CD4-positive, alpha-beta T cell treated with Interleukin-2 at 100 ng/mL for 4 hours (primary cell): ENCODE measurements around the gene MAST4.

ENCODE experiments used
- DNase-seq: peaks from one replicate; pipeline ENCODE4 v3.0.0-alpha.2; 2020; ENCODE audit warnings: low spot score

The MAST4 gene

DNA sequence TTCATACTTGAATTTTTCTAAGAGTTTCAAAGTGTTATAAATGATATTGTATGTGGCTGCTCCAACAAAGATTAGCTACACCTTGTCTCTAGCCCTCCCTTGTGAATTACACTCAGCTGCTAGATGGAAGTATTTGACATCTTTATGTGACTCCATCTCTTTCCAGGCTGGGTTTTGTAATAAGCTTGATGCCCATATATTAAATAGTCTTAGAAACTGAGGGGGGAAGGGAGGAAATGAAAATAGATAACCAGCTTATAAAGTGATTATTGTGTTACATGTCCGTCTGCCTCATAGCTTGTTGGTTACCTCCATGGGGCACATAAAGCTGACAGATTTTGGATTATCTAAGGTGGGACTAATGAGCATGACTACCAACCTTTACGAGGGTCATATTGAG lies 537.0 kb downstream of the MAST4 start:
- no peak for DNase-seq

DNA sequence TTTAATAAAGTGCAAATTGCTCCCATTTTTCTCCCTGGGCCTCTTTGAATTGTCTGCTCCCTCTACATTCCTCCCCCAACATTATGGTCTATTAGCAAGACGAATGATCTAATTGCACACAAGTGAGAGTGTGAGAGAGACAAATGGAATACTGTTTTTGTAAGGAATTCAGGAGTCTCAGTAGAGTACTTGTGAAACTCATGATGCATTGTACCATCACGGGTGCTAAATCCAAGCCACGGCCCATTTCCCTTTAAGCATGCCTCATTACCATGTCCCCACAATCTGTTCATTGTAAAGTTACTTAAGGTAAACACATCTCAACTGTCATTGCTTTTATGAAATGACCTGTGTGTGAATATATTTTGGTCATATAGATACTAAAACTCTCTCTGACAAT lies 537.6 kb downstream of the MAST4 start:
- no peak for DNase-seq

DNA sequence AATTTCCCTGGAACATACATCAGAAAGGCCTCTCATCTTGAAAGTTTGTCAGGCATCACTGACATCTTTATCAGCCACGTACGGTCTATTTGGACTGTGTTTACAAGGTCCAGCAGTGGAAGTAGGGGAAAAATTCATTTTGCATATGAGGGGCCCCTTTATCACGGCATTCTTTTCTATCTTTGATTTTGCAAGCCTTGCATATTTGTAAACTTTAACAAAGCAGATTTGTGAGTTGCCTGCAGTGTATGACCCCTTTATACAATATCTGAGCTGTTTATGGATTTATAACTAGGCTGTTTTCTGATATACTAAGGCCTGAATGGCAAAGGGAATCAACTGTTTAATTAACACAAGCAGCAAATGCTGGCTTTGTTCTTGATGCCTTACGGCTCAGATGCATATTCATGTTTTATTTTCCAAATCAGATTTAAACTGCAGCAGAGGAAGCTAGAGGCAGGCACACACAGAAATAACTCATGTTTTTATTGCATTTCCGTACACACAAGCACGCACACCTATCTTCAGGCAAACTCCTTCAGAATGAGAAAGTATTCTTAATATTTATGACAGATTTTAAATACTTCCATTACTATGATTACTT lies 539.3 kb downstream of the MAST4 start:
- DNase-seq, result no peak

DNA sequence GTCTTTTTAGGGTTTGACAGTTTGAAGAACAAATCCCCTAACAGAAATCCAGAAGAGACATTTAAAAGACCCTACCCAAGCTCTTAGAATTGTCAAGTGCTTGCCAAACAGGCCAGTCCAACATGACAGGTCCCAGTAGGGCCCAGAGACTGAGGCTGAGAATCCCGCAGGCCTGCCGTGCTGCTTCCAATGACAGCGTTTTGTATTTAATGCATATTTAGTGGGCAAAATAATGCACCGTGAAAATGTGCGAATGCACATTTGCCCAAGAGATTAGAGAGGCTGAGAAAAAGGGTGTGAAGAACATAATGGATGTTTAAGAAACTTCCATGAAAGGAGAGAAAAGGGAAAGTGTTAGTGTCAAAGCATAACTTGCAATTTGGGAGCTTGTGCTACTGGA lies 542.8 kb downstream of the MAST4 start:
- DNase-seq, result no peak

DNA sequence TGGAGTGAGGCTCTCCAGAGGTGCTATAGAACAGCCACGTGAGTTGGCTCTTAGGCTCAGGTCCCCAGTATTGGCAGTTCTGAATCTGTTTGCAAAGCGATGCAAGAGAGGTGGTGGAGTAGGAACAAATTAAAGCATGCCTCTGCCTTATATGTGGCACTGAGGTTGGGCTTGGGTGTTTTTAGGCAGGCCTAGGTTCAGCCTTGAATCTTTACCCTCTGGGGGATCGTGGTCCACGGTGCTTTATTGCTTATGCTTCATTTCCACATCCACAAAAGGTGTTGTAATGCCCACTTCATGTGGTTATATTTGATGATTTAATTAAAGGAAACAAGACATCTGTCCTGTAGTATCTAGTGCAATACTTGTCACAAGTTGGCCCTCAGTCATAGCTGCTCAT lies 544.2 kb downstream of the MAST4 start:
- no peak for DNase-seq

DNA sequence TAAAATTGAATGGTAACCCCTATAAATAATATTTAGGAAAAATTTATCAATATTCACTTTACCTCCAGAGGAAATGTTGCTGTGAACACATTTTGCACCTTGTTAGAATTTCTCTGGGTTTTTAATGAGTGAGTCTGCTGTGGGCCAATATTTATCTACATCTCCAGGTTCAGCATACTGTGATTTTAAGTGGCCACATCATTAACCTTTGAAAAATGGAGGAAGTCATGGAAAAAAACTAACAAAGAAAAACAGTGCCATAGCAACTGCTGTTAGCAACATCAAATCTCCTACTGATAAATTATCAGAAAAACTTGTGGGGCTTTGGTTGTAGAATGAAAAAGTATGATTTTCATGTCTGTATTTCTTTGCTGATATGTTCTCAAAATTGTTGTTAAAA lies 545.5 kb downstream of the MAST4 start:
- DNase-seq, result no peak

DNA sequence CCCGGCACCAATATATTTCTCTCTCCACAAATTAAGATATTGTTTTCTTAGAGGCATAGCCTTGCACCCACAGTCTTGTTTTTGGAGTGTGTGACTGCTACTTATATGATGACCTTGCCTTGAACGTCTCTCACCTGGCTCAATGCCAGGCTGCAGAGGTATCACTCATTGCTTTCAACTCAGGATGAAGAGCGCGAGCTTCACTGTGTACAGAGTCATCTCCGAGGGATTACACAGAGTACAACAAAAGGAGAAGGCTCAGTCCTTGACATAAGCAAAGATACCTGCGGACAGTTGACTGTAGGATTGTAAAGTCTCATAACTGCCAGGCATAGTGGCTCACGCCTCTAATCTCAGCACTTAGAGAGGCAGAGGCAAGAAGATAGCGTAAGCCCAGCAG lies 546.6 kb downstream of the MAST4 start:
- DNase-seq, result no peak

DNA sequence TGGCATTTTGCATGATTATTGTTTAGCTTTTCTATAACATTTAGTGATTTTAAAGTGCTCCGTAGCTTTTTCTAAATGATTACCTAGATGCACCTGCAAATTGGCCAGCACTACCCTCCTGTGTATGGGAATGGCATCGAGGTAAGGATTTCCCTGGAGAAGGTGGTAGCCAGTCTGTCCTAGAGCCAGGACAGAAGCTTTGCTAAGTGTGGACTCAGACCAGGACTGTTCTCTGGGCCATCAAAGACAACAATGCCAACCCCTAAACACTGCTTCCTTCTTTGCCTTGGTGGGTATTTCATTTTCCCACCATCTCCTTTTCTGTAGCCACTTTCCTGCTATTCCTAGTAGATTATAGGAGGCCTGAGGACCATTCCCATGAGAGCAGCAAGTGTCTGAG lies 547.4 kb downstream of the MAST4 start:
- no peak for DNase-seq

DNA sequence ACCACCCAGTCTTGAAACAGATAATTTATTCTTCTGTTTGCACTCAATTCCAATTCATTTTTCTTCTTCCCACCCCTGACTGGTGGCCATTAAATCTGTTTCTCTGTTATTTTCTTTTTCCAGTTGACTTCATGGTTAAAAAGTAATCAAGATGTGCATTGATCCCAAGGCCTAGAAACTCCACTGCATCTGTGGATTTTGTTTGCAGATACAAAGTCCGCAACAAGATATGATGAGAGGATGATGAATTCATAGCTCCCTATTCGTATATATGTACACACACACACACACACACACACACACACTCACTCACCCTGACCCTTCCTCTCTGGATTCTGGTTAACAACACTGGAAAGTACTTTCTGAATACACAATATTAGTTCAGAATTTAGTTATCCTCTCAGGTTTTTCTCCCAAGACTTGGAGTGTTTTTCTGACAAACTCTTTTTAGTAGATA lies 548.0 kb downstream of the MAST4 start:
- DNase-seq, result no peak

DNA sequence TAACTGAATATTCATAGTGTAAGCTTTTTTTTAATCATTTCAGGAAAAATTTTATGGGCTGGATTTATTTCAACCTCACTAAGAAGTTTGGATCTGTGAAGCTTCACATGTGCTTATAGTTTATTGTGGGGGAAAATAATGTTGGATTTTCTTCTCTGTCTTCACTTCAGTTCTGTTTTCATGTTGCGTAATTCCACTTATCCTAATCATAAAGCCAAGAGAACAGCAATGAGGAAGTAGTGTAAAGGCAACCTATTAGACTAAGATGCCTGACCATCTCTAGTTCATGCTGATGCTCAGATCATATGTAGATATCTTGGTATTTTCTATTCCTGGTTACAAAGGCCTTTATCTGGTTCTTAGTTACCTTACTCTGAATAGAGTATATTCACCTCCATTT lies 550.4 kb downstream of the MAST4 start:
- DNase-seq, result no peak

DNA sequence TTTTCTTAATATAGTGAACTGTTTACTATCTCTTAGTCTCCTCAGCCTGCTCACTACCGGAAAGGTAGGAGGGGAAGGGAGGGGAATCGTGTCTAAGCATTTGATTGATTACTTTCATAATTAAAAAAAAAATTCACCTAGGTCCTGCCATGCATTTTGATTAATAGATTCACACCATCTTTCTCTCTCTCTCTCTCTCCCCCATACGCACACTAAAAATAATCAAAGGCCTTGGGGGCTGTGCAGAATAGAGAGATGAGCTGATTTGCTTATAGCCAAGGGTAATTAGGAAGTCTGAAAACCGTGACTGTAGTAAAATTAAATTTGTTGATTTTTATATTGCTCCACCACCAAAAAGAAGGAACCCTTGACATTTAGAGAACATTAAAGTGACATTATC lies 550.8 kb downstream of the MAST4 start:
- no peak for DNase-seq

DNA sequence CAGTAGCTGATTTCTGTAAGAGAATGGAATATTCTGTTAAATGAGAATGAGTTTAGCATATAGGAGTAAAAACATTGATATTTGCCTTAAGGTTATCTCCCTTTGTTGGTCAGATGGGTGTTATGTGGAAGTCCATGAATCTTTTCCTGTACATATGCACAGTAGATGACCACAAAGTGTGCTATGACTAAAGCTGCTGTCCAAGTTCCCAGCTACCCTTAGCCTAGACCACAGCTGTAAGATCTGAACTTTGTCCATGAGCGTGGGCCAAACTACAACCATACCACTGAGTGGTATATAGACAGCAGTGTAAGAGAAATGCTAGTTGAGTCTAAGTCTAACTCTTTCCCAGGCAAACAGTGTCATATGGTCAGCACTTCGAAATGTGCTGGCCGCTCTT lies 551.6 kb downstream of the MAST4 start:
- DNase-seq, result no peak

DNA sequence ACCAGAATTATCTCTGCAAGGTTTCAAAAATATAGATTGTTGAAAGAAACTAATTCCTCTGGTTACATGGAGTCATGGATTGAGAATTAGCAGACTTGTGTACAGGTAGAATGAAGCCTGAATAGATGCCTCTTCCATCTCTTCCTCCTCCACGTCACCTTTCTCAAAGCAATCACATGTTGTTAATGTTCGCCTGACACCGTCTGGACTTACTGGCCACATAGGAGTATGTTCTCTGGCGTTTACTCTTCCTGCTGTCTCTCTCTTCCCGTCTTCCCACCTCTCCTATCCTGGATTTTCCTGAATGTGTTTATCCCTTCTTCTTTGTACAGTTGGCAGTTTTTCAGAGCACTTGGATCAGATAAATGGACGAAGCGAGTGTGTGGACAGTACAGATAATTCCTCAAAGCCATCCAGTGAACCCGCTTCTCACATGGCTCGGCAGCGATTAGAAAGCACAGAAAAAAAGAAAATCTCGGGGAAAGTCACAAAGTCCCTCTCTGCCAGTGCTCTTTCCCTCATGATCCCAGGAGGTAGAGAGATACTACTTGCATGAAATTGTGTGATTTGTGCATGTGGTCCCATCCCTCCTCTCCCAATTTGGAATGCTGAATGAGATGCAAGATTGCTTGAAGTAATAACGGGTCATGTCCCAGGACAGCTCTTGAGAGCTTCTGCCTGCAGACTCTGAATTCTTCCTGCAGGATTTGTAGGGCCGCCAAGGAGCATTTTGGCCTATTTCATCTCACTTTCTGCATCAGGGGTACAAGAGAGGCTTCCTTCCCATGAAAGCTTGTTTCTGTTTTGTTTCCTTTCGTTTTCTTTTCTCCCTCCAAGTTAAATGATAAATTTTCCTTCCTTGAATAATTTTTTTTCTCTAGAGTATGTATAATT lies 553.1 kb downstream of the MAST4 start:
- DNase-seq, result no peak

DNA sequence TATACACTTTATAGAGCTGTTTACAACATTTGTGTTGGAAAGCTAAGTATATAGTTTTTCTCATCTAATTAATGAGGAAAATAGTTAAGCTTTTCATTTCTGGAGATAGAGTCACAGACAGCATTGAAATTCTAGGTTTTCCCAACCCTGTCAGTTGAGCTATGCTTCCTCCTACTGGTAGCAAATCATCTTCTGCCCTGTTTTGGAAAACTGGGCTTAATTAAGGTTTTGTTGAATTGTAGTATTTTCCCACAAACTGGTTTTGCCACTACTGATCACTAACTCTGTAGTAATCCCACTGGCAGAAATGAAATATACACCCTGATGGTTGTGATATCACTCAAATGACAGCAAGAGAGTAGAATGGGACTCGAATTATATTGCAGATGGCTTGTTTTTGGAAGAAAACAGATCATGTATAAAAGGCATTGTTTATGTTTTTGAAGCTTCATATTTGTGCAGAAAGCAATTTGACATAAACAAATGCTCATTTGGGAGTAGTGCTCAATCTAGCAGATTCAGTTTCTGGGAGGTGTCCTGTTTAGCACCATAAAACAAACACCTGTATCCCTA lies 553.8 kb downstream of the MAST4 start:
- DNase-seq, result no peak

DNA sequence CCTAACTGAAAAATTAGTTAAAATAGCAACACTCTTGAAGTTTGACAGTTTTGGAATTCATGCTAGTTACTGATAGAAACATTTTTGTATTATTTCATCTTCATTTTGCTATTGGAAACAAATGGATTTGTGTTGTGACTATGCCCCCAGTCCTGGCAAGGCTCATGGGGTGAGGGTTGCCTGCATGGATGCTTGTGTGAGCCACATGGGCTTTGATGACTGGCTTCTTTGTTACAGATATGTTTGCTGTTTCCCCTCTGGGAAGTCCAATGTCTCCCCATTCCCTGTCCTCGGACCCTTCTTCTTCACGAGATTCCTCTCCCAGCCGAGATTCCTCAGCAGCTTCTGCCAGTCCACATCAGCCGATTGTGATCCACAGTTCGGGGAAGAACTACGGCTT lies 556.2 kb downstream of the MAST4 start:
- DNase-seq, result no peak

DNA sequence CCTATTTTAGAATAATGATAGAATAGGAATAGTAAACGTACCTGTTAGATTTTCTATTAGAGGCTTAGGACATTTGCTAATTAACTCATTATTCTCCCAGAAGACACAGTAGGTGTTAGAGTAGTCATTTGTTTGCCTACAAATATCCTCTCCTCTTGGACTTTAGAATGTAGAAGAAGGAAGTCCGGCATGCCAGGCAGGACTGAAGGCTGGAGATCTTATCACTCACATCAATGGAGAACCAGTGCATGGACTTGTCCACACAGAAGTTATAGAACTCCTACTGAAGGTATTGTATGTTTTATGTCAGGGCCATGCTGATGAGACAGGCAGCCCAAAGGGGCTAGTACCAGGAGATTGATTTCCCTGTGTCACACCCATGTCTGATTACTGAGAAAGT lies 557.1 kb downstream of the MAST4 start:
- no peak for DNase-seq

DNA sequence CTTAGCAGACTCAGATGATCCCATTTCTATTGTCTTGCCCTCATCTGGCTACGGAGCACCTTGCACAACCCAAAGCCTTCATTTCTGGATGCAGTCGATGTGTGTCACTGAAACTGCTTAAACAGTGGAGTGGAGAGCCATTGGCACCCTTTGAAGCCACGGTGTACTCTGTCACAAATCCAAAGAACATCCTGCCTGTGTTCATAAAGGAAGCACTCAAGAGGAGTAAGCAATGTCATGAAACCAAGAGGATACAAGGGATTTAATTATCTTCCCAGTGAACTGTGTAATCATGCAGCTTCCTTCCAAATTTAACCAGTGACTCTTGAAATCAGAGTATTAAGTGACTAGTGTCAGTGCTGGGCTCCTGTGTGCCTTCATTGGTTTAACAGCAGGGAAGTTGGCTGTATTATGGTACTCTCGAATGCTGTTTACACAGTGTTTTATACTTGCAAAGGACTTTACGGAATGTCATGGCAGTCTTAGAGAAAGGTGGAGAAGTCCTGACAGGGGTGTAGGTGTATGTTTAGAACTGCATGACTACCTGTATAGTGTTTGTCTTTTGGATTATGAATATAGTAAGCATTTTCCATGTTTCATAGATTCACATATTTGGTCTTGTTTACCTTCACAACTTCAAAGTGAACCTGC lies 558.5 kb downstream of the MAST4 start:
- DNase-seq, result no peak

DNA sequence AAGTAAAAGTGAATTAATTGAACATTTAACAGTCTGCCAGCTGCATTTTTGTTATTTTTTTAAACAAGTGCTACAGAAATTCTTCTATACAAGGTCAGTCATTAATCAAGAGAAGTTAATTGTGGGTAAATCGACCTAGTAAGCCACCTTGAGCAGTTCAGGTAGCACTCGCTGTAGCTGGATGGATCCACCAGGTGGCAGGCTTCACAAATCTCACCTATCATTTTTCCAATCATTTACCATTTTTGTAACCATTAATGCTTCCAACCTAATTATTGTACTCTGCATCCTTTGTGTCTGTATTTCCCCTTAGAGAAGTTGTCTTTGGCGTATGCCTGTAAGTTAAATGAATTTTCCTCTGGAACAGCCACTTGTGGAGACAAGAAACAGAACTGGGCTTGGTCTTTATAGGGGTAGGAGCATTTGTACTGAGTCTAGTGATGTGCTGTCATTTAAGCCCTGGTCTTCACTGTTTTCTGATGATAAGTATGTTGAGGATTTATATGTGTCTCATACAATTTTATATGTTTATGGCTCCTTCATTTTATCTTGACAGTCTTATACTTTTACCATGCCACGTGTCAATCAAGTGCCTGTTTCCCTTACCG lies 560.9 kb downstream of the MAST4 start:
- DNase-seq, result peak; percentile 71

DNA sequence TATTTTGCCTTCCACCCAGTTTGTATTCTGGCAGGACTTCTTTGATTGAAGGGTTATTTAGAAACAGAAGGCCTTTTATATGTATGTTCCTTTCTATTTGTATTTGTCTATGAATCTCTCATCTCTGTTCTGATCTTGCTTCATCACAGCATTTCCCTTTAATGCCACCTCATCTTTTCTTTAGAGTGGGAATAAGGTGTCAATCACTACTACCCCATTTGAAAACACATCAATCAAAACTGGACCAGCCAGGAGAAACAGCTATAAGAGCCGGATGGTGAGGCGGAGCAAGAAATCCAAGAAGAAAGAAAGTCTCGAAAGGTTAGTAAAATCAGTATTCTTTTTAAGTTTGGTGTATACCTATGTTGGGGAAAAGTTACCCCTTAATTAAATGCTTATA lies 564.1 kb downstream of the MAST4 start:
- DNase-seq, result peak; percentile 35

DNA sequence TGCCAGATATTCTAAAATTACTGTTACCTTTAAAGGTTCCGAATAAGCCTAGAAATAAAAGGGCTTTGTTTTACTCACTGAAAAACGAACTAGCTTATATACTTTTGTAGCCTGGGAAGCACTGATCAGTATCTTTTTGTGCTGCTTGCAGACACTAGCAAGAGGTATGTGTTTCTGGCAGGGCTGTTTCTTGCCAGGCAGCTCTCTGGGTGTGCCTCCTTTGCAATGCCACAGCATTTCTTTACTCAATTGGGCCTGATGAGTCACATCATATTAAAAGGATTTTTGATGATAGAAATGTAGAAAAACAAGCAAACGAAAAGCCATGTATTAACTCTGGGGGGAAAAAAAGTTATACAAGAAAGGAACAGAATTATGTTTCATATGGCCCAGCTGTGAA lies 564.8 kb downstream of the MAST4 start:
- peak; percentile 88 for DNase-seq

DNA sequence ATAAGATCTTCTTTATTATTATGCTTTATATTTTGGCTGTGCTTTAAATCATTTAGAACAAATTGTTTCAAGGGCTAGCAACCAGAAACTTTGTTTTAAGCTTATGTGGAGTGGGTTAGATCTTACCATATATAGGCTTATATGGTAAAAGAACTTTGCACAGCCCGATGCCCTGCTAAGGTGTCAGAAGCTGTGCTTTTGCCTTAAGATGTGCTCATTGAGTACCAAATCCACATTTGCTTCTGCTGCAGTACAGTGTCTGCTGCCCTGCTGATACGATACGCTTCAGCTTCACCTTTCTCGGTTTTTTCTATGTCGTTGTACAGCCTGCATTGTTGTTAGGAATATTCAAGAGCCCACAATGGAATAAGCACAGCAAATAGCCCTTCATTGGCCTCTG lies 565.6 kb downstream of the MAST4 start:
- no peak for DNase-seq

DNA sequence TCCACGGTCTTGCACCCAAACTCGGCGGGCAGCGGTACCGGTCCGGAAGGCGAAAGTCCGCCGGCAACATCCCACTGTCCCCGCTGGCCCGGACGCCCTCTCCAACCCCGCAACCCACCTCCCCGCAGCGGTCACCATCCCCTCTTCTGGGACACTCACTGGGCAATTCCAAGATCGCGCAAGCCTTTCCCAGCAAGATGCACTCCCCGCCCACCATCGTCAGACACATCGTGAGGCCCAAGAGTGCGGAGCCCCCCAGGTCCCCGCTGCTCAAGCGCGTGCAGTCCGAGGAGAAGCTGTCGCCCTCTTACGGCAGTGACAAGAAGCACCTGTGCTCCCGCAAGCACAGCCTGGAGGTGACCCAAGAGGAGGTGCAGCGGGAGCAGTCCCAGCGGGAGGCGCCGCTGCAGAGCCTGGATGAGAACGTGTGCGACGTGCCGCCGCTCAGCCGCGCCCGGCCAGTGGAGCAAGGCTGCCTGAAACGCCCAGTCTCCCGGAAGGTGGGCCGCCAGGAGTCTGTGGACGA lies 567.1 kb downstream of the MAST4 start:
- no peak for DNase-seq
